Thoracic aorta (tissue), 2 donors: Measurements from ENCODE around the gene PIGU. TPM values are rescaled to one million over a fixed set of nuclear protein-coding genes. Genes with fewer than 3 reads are reported as not detected.

ENCODE experiments used
- ATAC-seq: fragments of 150-250 bp; one replicate; pipeline ENCODE4 v1.8.0; 2017; ENCODE audit warnings: low read depth; ENCODE audit not compliant: insufficient number of reproducible peaks, low FRiP score
- DNase-seq: peaks from one replicate; pipeline ENCODE4 v3.0.0-alpha.2; 2020; ENCODE audit warnings: low spot score
- H3K27ac ChIP-seq, 2 donors: fragments of 200-600 bp; sonication (generic); 1 replicate in 1 of 2; 2 replicates in 1 of 2; pipeline ENCODE4 v1.5.1; 2016; ENCODE audit warnings: mild to moderate bottlenecking in 2 of 2, moderate library complexity in 2 of 2
- H3K27me3 ChIP-seq: fragments of 200-600 bp; sonication (generic); replicated peaks from 2 replicates; pipeline ENCODE4 v1.6.0; 2016; ENCODE audit warnings: mild to moderate bottlenecking; ENCODE audit not compliant: insufficient read depth
- H3K36me3 ChIP-seq: fragments of 200-600 bp; sonication (generic); one replicate; pipeline ENCODE4 v1.5.1; 2016
- H3K4me1 ChIP-seq, 2 donors: fragments of 200-600 bp; sonication (generic); 1 replicate in 1 of 2; 2 replicates in 1 of 2; pipeline versions ENCODE4 v1.5.1 to v1.6.0; 2016; ENCODE audit warnings: low read depth in 2 of 2, mild to moderate bottlenecking in 1 of 2; ENCODE audit not compliant: control insufficient read depth in 1 of 2
- H3K4me3 ChIP-seq: fragments of 200-600 bp; sonication (generic); 2 replicates; pipeline ENCODE4 v1.5.1; 2016; ENCODE audit warnings: mild to moderate bottlenecking
- H3K9me3 ChIP-seq: fragments of 200-600 bp; sonication (generic); 2 replicates; pipeline ENCODE4 v1.5.1; 2016
- CTCF ChIP-seq: fragments of 200-600 bp; sonication (generic); IDR thresholded peaks from one replicate; pipeline ENCODE4 v1.5.1; 2019; ENCODE audit warnings: antibody characterized with exemption
- total RNA-seq, 2 donors: library from RNA; depleted of rRNA; stranded (reverse); fragments of >200 nt; gene quantifications; one replicate each; pipeline versions ENCODE4 v1.1.0 to v1.2.3, GENCODE V29; 2016

The PIGU gene
- total RNA-seq, 2 donors from 2014 or later: 10.2 to 10.4 TPM

- Histone ChIP-seq H3K4me1 (no peaks in the 10 kb centered on the region), H3K9me3 (no peaks in the 10 kb centered on the region), H3K36me3 (peaks cover 13% of the 10 kb centered on the region), H3K4me3 (no peak overlapping the region), H3K27me3 (no peaks in the 10 kb centered on the region), H3K27ac (no peak overlapping the region)
- DNase-seq (no peak), ATAC-seq (no peak)
- no peak for TF ChIP-seq CTCF
These were observed 102.5 kb downstream of the PIGU start for GRCh38 chr20:34574426-34574825.

- no peak for DNase-seq
- Histone ChIP-seq H3K27ac (no peak overlapping the region), H3K36me3 (peaks cover 13% of the 10 kb centered on the region), H3K9me3 (no peaks in the 10 kb centered on the region), H3K4me1 (no peaks in the 10 kb centered on the region), H3K4me3 (no peak overlapping the region), H3K27me3 (no peaks in the 10 kb centered on the region)
- ATAC-seq: no peak
- no peak for TF ChIP-seq CTCF
These were observed 103.2 kb downstream of the PIGU start for GRCh38 chr20:34573541-34574300.

- Histone ChIP-seq H3K27ac (no peak overlapping the region), H3K4me1 (no peaks in the 10 kb centered on the region), H3K9me3 (no peaks in the 10 kb centered on the region), H3K4me3 (no peak overlapping the region), H3K27me3 (no peaks in the 10 kb centered on the region), H3K36me3 (peaks cover 13% of the 10 kb centered on the region)
- TF ChIP-seq CTCF: no peak
- ATAC-seq: no peak
- no peak for DNase-seq
These were observed 105.1 kb downstream of the PIGU start for GRCh38 chr20:34571753-34572152.

- Histone ChIP-seq H3K36me3 (peaks cover 13% of the 10 kb centered on the region), H3K9me3 (no peaks in the 10 kb centered on the region), H3K4me3 (no peak overlapping the region), H3K4me1 (no peaks in the 10 kb centered on the region), H3K27me3 (no peaks in the 10 kb centered on the region), H3K27ac (no peak overlapping the region)
- ATAC-seq: no peak
- TF ChIP-seq CTCF: no peak
- no peak for DNase-seq
These were observed 106.0 kb downstream of the PIGU start for GRCh38 chr20:34570859-34571306.

- Histone ChIP-seq H3K9me3 (no peaks in the 10 kb centered on the region), H3K4me1 (no peaks in the 10 kb centered on the region), H3K4me3 (no peak overlapping the region), H3K27me3 (no peaks in the 10 kb centered on the region), H3K27ac (no peak overlapping the region), H3K36me3 (peaks cover 13% of the 10 kb centered on the region)
- TF ChIP-seq CTCF: no peak
- no peak for DNase-seq
- no peak for ATAC-seq
These were observed 107.3 kb downstream of the PIGU start for GRCh38 chr20:34569598-34569997.
